H1 (cell line): ENCODE results near the gene CYBA. TPM values are rescaled to one million over a fixed set of nuclear protein-coding genes. Genes with fewer than 3 reads are reported as not detected.

Experiments
- CTCF ChIA-PET: fragments of 300-600 bp; sonication (Branson Sonifier 250); formaldehyde crosslinking; loops from one replicate; lab custom pipeline; 2021; ENCODE audit not compliant: partially characterized antibody; lab: Charles Lee
- POLR2A ChIA-PET: fragments of 300-600 bp; sonication (Branson Sonifier 250); formaldehyde crosslinking; loops from one replicate; lab custom pipeline; 2021; ENCODE audit warnings: inconsistent platforms; ENCODE audit not compliant: partially characterized antibody; lab: Charles Lee
- DNase-seq, 2 experiments: peaks; one replicate each; pipeline versions ENCODE4 v3.0.0 to v3.0.0-alpha.2; 2010 to 2022; ENCODE audit warnings: low spot score in 2 of 2, low read depth in 1 of 2, mixed read lengths in 1 of 2
- FAIRE-seq: peaks from 2 replicates; lab custom pipeline; 2011; peaks lifted over from hg19 to GRCh38; lab: Jason Lieb, UNC
- H2AFZ ChIP-seq: 2 replicates; pipeline ENCODE4 v1.8.1; 2012; ENCODE audit warnings: low read length, inconsistent platforms
- H2AK5ac ChIP-seq: 2 replicates; pipeline ENCODE4 v1.6.1; 2013; ENCODE audit warnings: low read depth, low read length
- H2BK120ac ChIP-seq: replicated peaks from 2 replicates; pipeline ENCODE3; 2013; ENCODE audit warnings: low read depth, low read length, inconsistent platforms
- H2BK12ac ChIP-seq: 2 replicates; pipeline ENCODE4 v1.6.1; 2013; ENCODE audit warnings: low read depth, low read length
- H2BK15ac ChIP-seq: 2 replicates; pipeline ENCODE4 v1.6.1; 2013; ENCODE audit warnings: low read length
- H2BK20ac ChIP-seq: 2 replicates; pipeline ENCODE4 v1.6.1; 2013; ENCODE audit warnings: low read length
- H2BK5ac ChIP-seq: 2 replicates; pipeline ENCODE4 v1.6.1; 2013; ENCODE audit warnings: low read depth, low read length
- H3K14ac ChIP-seq: 2 replicates; pipeline ENCODE4 v1.6.1; 2013; ENCODE audit warnings: inconsistent platforms; ENCODE audit not compliant: insufficient read length
- H3K18ac ChIP-seq: 2 replicates; pipeline ENCODE4 v1.6.1; 2013; ENCODE audit warnings: low read length; ENCODE audit errors: extremely low read depth
- H3K23ac ChIP-seq: 2 replicates; pipeline ENCODE4 v1.6.1; 2013; ENCODE audit warnings: inconsistent platforms; ENCODE audit not compliant: insufficient read length
- H3K23me2 ChIP-seq: 2 replicates; pipeline ENCODE4 v1.6.1; 2013; ENCODE audit warnings: low read depth, low read length
- H3K27ac ChIP-seq: 2 replicates; pipeline ENCODE4 v1.6.1; 2011; ENCODE audit warnings: low read depth, low read length, inconsistent platforms
- H3K27me3 ChIP-seq, 4 experiments: replicated peaks in 1 of 4; 1 replicate in 1 of 4; 2 replicates in 3 of 4; pipeline versions ENCODE4 v1.6.1 to v1.8.1; 2011 to 2013; ENCODE audit warnings: low read length in 3 of 4, mild to moderate bottlenecking in 3 of 4, inconsistent platforms in 2 of 4, mixed read lengths in 2 of 4, moderate library complexity in 1 of 4; ENCODE audit not compliant: control insufficient read depth in 3 of 4, insufficient read depth in 3 of 4; ENCODE audit errors: extremely low read depth in 1 of 4
- H3K36me3 ChIP-seq, 4 experiments: 2 replicates each; pipeline versions ENCODE4 v1.6.1 to v1.8.1; 2011 to 2013; ENCODE audit warnings: mild to moderate bottlenecking in 4 of 4, low read length in 3 of 4, moderate library complexity in 2 of 4, control low read depth in 1 of 4, inconsistent platforms in 1 of 4; ENCODE audit not compliant: insufficient read depth in 4 of 4, control insufficient read depth in 2 of 4
- H3K4ac ChIP-seq: replicated peaks from 2 replicates; pipeline ENCODE3; 2013; ENCODE audit warnings: low read length, low read depth, mixed read lengths, inconsistent platforms; ENCODE audit not compliant: insufficient read length
- H3K4me1 ChIP-seq, 4 experiments: replicated peaks in 1 of 4; 1 replicate in 1 of 4; 2 replicates in 3 of 4; pipeline versions ENCODE4 v1.6.1 to v1.8.1; 2011 to 2013; ENCODE audit warnings: low read length in 3 of 4, inconsistent platforms in 2 of 4, mixed read lengths in 1 of 4; ENCODE audit not compliant: insufficient read depth in 4 of 4, control insufficient read depth in 3 of 4
- H3K4me2 ChIP-seq, 2 experiments: 2 replicates each; pipeline versions ENCODE4 v1.6.1 to v1.8.1; 2011 to 2013; ENCODE audit warnings: low read depth in 2 of 2, low read length in 2 of 2, control low read depth in 1 of 2, inconsistent platforms in 1 of 2, mild to moderate bottlenecking in 1 of 2; ENCODE audit not compliant: insufficient read depth in 1 of 2
- H3K4me3 ChIP-seq, 4 experiments: fragments of 200-600, 300-600 bp in 1 of 4; sonication (generic), shearing (Covaris generic), sonication (Bioruptor Twin) in 1 of 4; 2 replicates each; pipeline versions ENCODE4 v1.5.1 to v1.8.1; 2011 to 2016; ENCODE audit warnings: low read length in 4 of 4, low read depth in 3 of 4, control low read depth in 2 of 4, inconsistent platforms in 2 of 4, mild to moderate bottlenecking in 2 of 4, mixed read lengths in 1 of 4, moderate library complexity in 1 of 4; ENCODE audit not compliant: insufficient read depth in 2 of 4; ENCODE audit errors: extremely low read depth in 1 of 4
- H3K56ac ChIP-seq: replicated peaks from 2 replicates; pipeline ENCODE3; 2013; ENCODE audit warnings: low read depth, mild to moderate bottlenecking, mixed read lengths, low read length, inconsistent platforms; ENCODE audit not compliant: insufficient read length
- H3K79me1 ChIP-seq: 2 replicates; pipeline ENCODE4 v1.6.1; 2013; ENCODE audit warnings: low read depth, low read length, control low read depth
- H3K79me2 ChIP-seq, 2 experiments: 2 replicates each; pipeline versions ENCODE4 v1.6.1 to v1.8.1; 2012 to 2013; ENCODE audit warnings: low read length in 2 of 2, mild to moderate bottlenecking in 2 of 2, inconsistent platforms in 1 of 2; ENCODE audit not compliant: insufficient read depth in 2 of 2, control insufficient read depth in 1 of 2
- H3K9ac ChIP-seq, 4 experiments: replicated peaks in 1 of 4; 1 replicate in 1 of 4; 2 replicates in 3 of 4; pipeline versions ENCODE4 v1.6.1 to v1.8.1; 2011 to 2013; ENCODE audit warnings: low read depth in 3 of 4, low read length in 3 of 4, control low read depth in 2 of 4, mild to moderate bottlenecking in 2 of 4, moderate library complexity in 2 of 4, inconsistent platforms in 1 of 4; ENCODE audit errors: extremely low read depth in 1 of 4
- H3K9me3 ChIP-seq, 2 experiments: 2 replicates each; pipeline versions ENCODE4 v1.6.1 to v1.8.1; 2012 to 2013; ENCODE audit warnings: mild to moderate bottlenecking in 2 of 2, moderate library complexity in 2 of 2, control low read depth in 1 of 2, inconsistent platforms in 1 of 2, low read depth in 1 of 2, low read length in 1 of 2, mixed read lengths in 1 of 2; ENCODE audit not compliant: insufficient read depth in 2 of 2
- H4K20me1 ChIP-seq, 2 experiments: replicated peaks in 1 of 2; 2 replicates each; pipeline versions ENCODE3 to v1.8.1; 2011 to 2013; ENCODE audit warnings: inconsistent platforms in 2 of 2, low read length in 2 of 2, mild to moderate bottlenecking in 1 of 2; ENCODE audit not compliant: insufficient read depth in 2 of 2, control insufficient read depth in 1 of 2
- H4K5ac ChIP-seq: 2 replicates; pipeline ENCODE4 v1.6.1; 2013; ENCODE audit warnings: low read length, low read depth, mixed read lengths, inconsistent platforms; ENCODE audit not compliant: insufficient read length
- H4K8ac ChIP-seq: 2 replicates; pipeline ENCODE4 v1.8.0; 2013; ENCODE audit warnings: mild to moderate bottlenecking, moderate library complexity, low read length, inconsistent platforms; ENCODE audit not compliant: insufficient read depth; ENCODE audit errors: extremely low read depth
- H4K91ac ChIP-seq: replicated peaks from 2 replicates; pipeline ENCODE3; 2013; ENCODE audit warnings: low read length, mixed read lengths, inconsistent platforms; ENCODE audit not compliant: insufficient read length
- BRCA1 ChIP-seq: IDR thresholded peaks from 2 replicates; pipeline ENCODE4 v1.6.1; 2012; ENCODE audit warnings: low read depth, low read length, improper control_type of control experiment
- GTF2F1 ChIP-seq: IDR thresholded peaks from 2 replicates; pipeline ENCODE4 v1.6.1; 2012; ENCODE audit warnings: low read depth, low read length, improper control_type of control experiment, borderline replicate concordance
- JUN ChIP-seq: IDR thresholded peaks from 2 replicates; pipeline ENCODE4 v1.6.1; 2011; ENCODE audit warnings: low read depth, mild to moderate bottlenecking, improper control_type of control experiment, low read length
- SP1 ChIP-seq: IDR thresholded peaks from 2 replicates; pipeline ENCODE4 v1.6.1; 2011; ENCODE audit warnings: low read depth, low read length
- TBP ChIP-seq: IDR thresholded peaks from 2 replicates; pipeline ENCODE4 v1.6.1; 2011; ENCODE audit warnings: low read depth, low read length, improper control_type of control experiment
- TCF12 ChIP-seq: IDR thresholded peaks from 2 replicates; pipeline ENCODE4 v1.6.1; 2011; ENCODE audit warnings: low read depth, mild to moderate bottlenecking, low read length
- WGBS, 2 experiments: shearing (Covaris generic) in 1 of 2; methylation state at CpG; one replicate each; pipeline versions ENCODE4 v1.1.6 to v1.1.7; 2013 to 2015; ENCODE audit warnings: low lambda C conversion rate in 2 of 2, mixed read lengths in 2 of 2, inconsistent platforms in 1 of 2, low coverage in 1 of 2, missing lambda C conversion rate in 1 of 2; ENCODE audit not compliant: insufficient replicate concordance in 2 of 2, insufficient coverage in 1 of 2, insufficient read length in 1 of 2; ENCODE audit errors: extremely low coverage in 1 of 2, missing lambda C conversion rate in 1 of 2; 5-methylcytosine and 5-hydroxymethylcytosine counted together
- polyA plus RNA-seq, 7 experiments: library from polyadenylated mRNA; depleted of rRNA in 3 of 7; stranded (reverse) in 5 of 7; unstranded in 2 of 7; fragments of >200 nt in 5 of 7; fragments of 200-250 nt in 2 of 7; gene quantifications; 1 replicate in 5 of 7; 2 replicates in 1 of 7; 4 replicates in 1 of 7; pipeline versions ENCODE4 v1.2.1 to v1.2.3, GENCODE V29; 2011 to 2013; ENCODE audit warnings: missing spikeins in 2 of 7, mixed read lengths in 2 of 7
- total RNA-seq: library from RNA; stranded (reverse); fragmentation: NEBNext Ultra II Directional; extraction: Animal tissue kit (Norgen Biotek cat#: 25700); gene quantifications from 2 replicates; pipeline ENCODE4 v1.2.1, GENCODE V29; 2021

The CYBA gene
- total and polyA plus RNA-seq, 2 of the 8 experiments (the other 6 are each of a cell fraction or from before 2014, with no cell fraction given), result 136 to 254 TPM

- no peak overlapping the region for H3K4ac ChIP-seq
- no peak overlapping the region for H2AK5ac ChIP-seq
- H2BK120ac ChIP-seq, result no peak overlapping the region
- H3K18ac ChIP-seq, result no peak overlapping the region
- H3K23me2 ChIP-seq, result no peaks in the 10 kb centered on the region
- H3K4me1 ChIP-seq, result peaks cover 0 to 7% (median 3%) of the 10 kb centered on the region in 4 experiments; a peak in 5 of 7 replicates
- no peak overlapping the region for H3K4me2 ChIP-seq
- H4K5ac ChIP-seq, result no peak overlapping the region
- peaks cover 2 to 10% of the 10 kb centered on the region in 2 experiments for H4K20me1 ChIP-seq
- no peak overlapping the region for H3K56ac ChIP-seq
- H2BK5ac ChIP-seq, result no peak overlapping the region
- H2BK12ac ChIP-seq, result no peak overlapping the region
- no peak overlapping the region for H3K23ac ChIP-seq
- TF ChIP-seq TBP, result no peak
- no peak for TF ChIP-seq SP1
- TF ChIP-seq TCF12, result no peak
- no peak for TF ChIP-seq GTF2F1
- TF ChIP-seq JUN, result no peak
- TF ChIP-seq BRCA1, result no peak
- H4K91ac ChIP-seq, result no peak overlapping the region
- H2AFZ ChIP-seq, result no peak overlapping the region
- no peak for FAIRE-seq
- H3K79me1 ChIP-seq, result no peaks in the 10 kb centered on the region; the same call in 1 of the 2 replicates
- H3K79me2 ChIP-seq, result no peaks in the 10 kb centered on the region
- H3K27ac ChIP-seq, result no peak overlapping the region
- H3K4me3 ChIP-seq, result no peak overlapping the region
- H3K14ac ChIP-seq, result no peak overlapping the region
- H3K9me3 ChIP-seq, result no peaks in the 10 kb centered on the region
- DNase-seq, result no peak
- ChIA-PET CTCF (interaction anchor here (0.8 to 11.2 kb wide), 6 partner anchors 8 to 60 kb away, joined by 3 to 89 read pairs (median 4); no protein-coding TSS in a partner anchor), POLR2A (no interaction called here)
- WGBS, 2 experiments, result 91% methylated on average over 17 of the region's 17 CpGs; no CpG with 5 or more reads in 1 of the 2 experiments
- H4K8ac ChIP-seq, result no peak overlapping the region
- H2BK20ac ChIP-seq, result no peak overlapping the region
- H3K36me3 ChIP-seq, result peaks cover 17 to 37% (median 22%) of the 10 kb centered on the region in 4 experiments
- H3K27me3 ChIP-seq, result no peaks in the 10 kb centered on the region
- no peak overlapping the region for H2BK15ac ChIP-seq
- no peak overlapping the region for H3K9ac ChIP-seq
These were observed 25.8 kb downstream of the CYBA start for GRCh38 chr16:88624977-88625576.
